GM23338 (cell line): ENCODE measurements around the gene SLC17A7. TPM values are rescaled to one million over a fixed set of nuclear protein-coding genes. Genes with fewer than 3 reads are reported as not detected.

Experiments used
- ATAC-seq: fragments of 200-7000 bp; cut with Tn5 transposase; 3 replicates; pipeline ENCODE4 v1.9.1; 2020
- DNase-seq: peaks from one replicate; pipeline ENCODE4 v3.0.0-alpha.2; 2015; ENCODE audit warnings: low spot score
- H2AFZ ChIP-seq: fragments of 200-600 bp; sonication (generic); 2 replicates; pipeline ENCODE4 v1.8.0; 2016; ENCODE audit warnings: antibody characterized with exemption, mild to moderate bottlenecking, moderate library complexity
- H3F3A ChIP-seq: fragments of 200-600 bp; sonication (generic); replicated peaks from 2 replicates; pipeline ENCODE4 v1.8.0; 2017; ENCODE audit warnings: antibody characterized with exemption, mixed run types, low read depth
- H3K27ac ChIP-seq: fragments of 200-600 bp; sonication (generic); 2 replicates; pipeline ENCODE4 v1.6.1; 2016; ENCODE audit warnings: low read depth
- H3K27me3 ChIP-seq: fragments of 200-600 bp; sonication (generic); 2 replicates; pipeline ENCODE4 v1.8.0; 2016; ENCODE audit warnings: mild to moderate bottlenecking, mixed run types, moderate library complexity; ENCODE audit not compliant: insufficient read depth
- H3K36me3 ChIP-seq: fragments of 200-600 bp; sonication (generic); 2 replicates; pipeline ENCODE4 v1.8.0; 2016; ENCODE audit warnings: mild to moderate bottlenecking; ENCODE audit not compliant: insufficient read depth
- H3K4me1 ChIP-seq: fragments of 200-600 bp; sonication (generic); 2 replicates; pipeline ENCODE4 v1.8.0; 2016; ENCODE audit warnings: mild to moderate bottlenecking, moderate library complexity; ENCODE audit not compliant: insufficient read depth
- H3K4me2 ChIP-seq: fragments of 200-600 bp; sonication (generic); 2 replicates; pipeline ENCODE4 v1.7.1; 2017; ENCODE audit warnings: mixed run types
- H3K4me3 ChIP-seq: fragments of 200-600 bp; sonication (generic); 2 replicates; pipeline ENCODE4 v1.6.1; 2016; ENCODE audit warnings: mixed run types
- H3K79me2 ChIP-seq: fragments of 200-600 bp; sonication (generic); replicated peaks from 2 replicates; pipeline ENCODE4 v1.8.0; 2017; ENCODE audit warnings: mild to moderate bottlenecking; ENCODE audit not compliant: insufficient read depth
- H3K9me2 ChIP-seq: fragments of 200-600 bp; sonication (generic); 2 replicates; pipeline ENCODE4 v1.8.0; 2017; ENCODE audit not compliant: insufficient read depth
- H4K20me1 ChIP-seq: fragments of 200-600 bp; sonication (generic); replicated peaks from 2 replicates; pipeline ENCODE4 v1.8.0; 2017; ENCODE audit warnings: mild to moderate bottlenecking; ENCODE audit not compliant: insufficient read depth
- H3K27ac Mint-ChIP-seq: 2 replicates; pipeline ENCODE4 v1.8.0; 2020; ENCODE audit warnings: inconsistent platforms, mild to moderate bottlenecking, moderate library complexity, mixed read lengths
- H3K27me3 Mint-ChIP-seq: 3 replicates; pipeline ENCODE4 v1.8.0; 2022; ENCODE audit warnings: low read depth, mild to moderate bottlenecking, moderate library complexity, mixed read lengths, inconsistent platforms; ENCODE audit not compliant: insufficient read depth, poor library complexity
- H3K36me3 Mint-ChIP-seq: 3 replicates; pipeline ENCODE4 v1.8.0; 2021; ENCODE audit warnings: low read depth, mild to moderate bottlenecking, inconsistent platforms, moderate library complexity, mixed read lengths
- H3K4me1 Mint-ChIP-seq: 3 replicates; pipeline ENCODE4 v1.8.0; 2020; ENCODE audit warnings: mild to moderate bottlenecking, inconsistent platforms, mixed read lengths
- H3K4me3 Mint-ChIP-seq: 3 replicates; pipeline ENCODE4 v1.8.0; 2021; ENCODE audit warnings: moderate library complexity, mild to moderate bottlenecking, inconsistent platforms, mixed read lengths
- H3K9me3 Mint-ChIP-seq: 3 replicates; pipeline ENCODE4 v1.8.0; 2020; ENCODE audit warnings: moderate library complexity, mild to moderate bottlenecking, inconsistent platforms, mixed read lengths
- CREB1 ChIP-seq: fragments of 250-450 bp; sonication (Bioruptor Pico); IDR thresholded peaks from 2 replicates; pipeline ENCODE4 v1.5.0; 2020; ENCODE audit warnings: low read depth, mild to moderate bottlenecking, moderate library complexity
- EZH2 ChIP-seq: fragments of 200-600 bp; sonication (generic); IDR thresholded peaks from one replicate; pipeline ENCODE4 v1.8.0; 2017; ENCODE audit warnings: antibody characterized with exemption, mild to moderate bottlenecking, low read depth; ENCODE audit not compliant: unreplicated experiment
- EZH2phosphoT487 ChIP-seq: fragments of 200-600 bp; sonication (generic); IDR thresholded peaks from one replicate; pipeline ENCODE4 v1.8.1; 2018; ENCODE audit warnings: antibody characterized with exemption; ENCODE audit not compliant: unreplicated experiment
- JUNB ChIP-seq: IDR thresholded peaks from one replicate; pipeline ENCODE4 v1.6.1; 2016; ENCODE audit warnings: antibody characterized with exemption; ENCODE audit not compliant: unreplicated experiment
- NANOG ChIP-seq: IDR thresholded peaks from 2 replicates; pipeline ENCODE4 v1.6.1; 2016; ENCODE audit warnings: antibody characterized with exemption, borderline replicate concordance
- POLR2AphosphoS5 ChIP-seq: IDR thresholded peaks from 2 replicates; pipeline ENCODE4 v1.6.1; 2016; ENCODE audit warnings: antibody characterized with exemption, low read depth
- STAT1 ChIP-seq: IDR thresholded peaks from one replicate; pipeline ENCODE4 v1.6.1; 2016; ENCODE audit warnings: antibody characterized with exemption; ENCODE audit not compliant: unreplicated experiment
- ZNF114 ChIP-seq: fragments of 250-450 bp; sonication (Bioruptor Pico); IDR thresholded peaks from 2 replicates; pipeline ENCODE4 v1.5.0; 2020; ENCODE audit warnings: mild to moderate bottlenecking, moderate library complexity
- ZNF331 ChIP-seq: fragments of 250-450 bp; sonication (Bioruptor Pico); IDR thresholded peaks from 2 replicates; pipeline ENCODE4 v1.5.0; 2020; ENCODE audit warnings: low read depth, mild to moderate bottlenecking, moderate library complexity
- polyA plus RNA-seq: library from polyadenylated mRNA; unstranded; fragments of >200 nt; fragmentation: Nextera tagmentation; extraction: Ambion mirVana; gene quantifications from 2 replicates; pipeline ENCODE4 v1.2.1, GENCODE V29; 2016
- total RNA-seq: library from RNA; depleted of rRNA; stranded (reverse); fragments of >200 nt; shearing (Covaris generic); gene quantifications from 2 replicates; pipeline ENCODE4 v1.2.3, GENCODE V29; 2014
- TF ChIP-seq, protein P1 (sequence below), 2 experiments: fragments of 200-600 bp in 1 of 2; sonication (generic) in 1 of 2; conservative IDR thresholded peaks; 2 replicates each; pipeline versions ENCODE4 v1.5.1 to v1.6.1; 2016 to 2017; ENCODE audit warnings: antibody characterized with exemption in 2 of 2, low read depth in 2 of 2, mild to moderate bottlenecking in 2 of 2, moderate library complexity in 1 of 2
- TF ChIP-seq, protein P2 (sequence below): IDR thresholded peaks from 2 replicates; pipeline ENCODE4 v1.6.1; 2016; ENCODE audit warnings: antibody characterized with exemption
- TF ChIP-seq, protein P3 (sequence below): fragments of 250-450 bp; sonication (Bioruptor Pico); IDR thresholded peaks from 2 replicates; pipeline ENCODE4 v1.5.0; 2020; ENCODE audit warnings: mild to moderate bottlenecking, moderate library complexity
- TF ChIP-seq, protein P4 (sequence below): IDR thresholded peaks from one replicate; pipeline ENCODE4 v1.6.1; 2018; ENCODE audit warnings: antibody characterized with exemption; ENCODE audit not compliant: unreplicated experiment

Gene SLC17A7
- total and polyA plus RNA-seq, 2 experiments from 2014 or later: 0.90 to 1.5 TPM

DNA sequence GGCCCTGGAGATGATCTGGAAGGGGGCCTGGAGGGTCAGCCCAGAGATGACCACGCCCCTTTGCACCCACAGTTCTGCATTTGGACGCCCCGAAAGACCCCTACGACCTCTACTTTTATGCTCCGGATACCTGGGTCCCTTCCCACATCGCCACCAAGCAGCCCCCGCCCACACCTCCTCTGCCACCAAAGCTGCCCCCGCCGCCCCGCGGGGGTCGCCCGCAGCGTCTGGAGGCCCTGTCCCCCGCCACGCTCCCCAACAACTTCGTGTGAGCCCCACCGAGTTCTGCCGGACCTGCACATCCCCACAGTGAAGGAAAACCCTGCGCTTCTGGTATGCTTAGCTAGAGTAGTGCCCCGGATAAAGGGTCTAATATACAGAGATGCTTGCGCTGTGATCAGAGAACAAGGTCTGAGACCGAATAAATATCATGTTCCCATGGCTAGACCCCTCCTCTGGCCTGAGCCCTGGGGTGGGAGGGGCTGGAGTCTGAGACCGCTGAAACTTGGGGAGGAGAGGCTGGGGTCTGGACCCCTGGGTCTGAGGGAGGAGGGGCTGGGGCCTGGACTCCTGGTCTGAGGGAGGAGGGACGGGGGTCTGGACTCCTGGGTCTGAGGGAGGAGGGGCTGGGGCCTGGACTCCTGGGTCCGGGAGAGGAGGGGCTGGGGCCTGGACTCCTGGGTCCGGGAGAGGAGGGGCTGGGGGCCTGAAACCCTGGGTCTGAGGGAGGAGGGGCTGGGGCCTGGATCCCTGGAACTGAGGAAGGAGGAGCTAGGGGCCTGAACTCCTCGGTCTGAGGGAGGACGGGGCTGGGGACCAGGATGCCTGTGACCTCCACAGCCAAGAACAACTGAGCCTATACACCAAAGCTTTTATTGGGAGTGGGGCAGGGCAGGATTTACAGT lies 12.5 kb downstream of the SLC17A7 start:
- Mint-ChIP-seq H3K27ac (peak overlapping the region; percentile 45; the same call in 1 of the 2 replicates), H3K9me3 (peaks cover 13% of the 10 kb centered on the region; the same call in 2 of the 3 replicates), H3K4me3 (peak overlapping the region; percentile 81), H3K36me3 (peaks cover 5% of the 10 kb centered on the region), H3K4me1 (peaks cover 57% of the 10 kb centered on the region), H3K27me3 (peaks cover 76% of the 10 kb centered on the region)
- Histone ChIP-seq H4K20me1 (no peaks in the 10 kb centered on the region), H3K4me2 (peak overlapping the region; percentile 98), H3F3A (peaks cover 39% of the 10 kb centered on the region), H3K79me2 (no peaks in the 10 kb centered on the region), H3K36me3 (no peaks in the 10 kb centered on the region), H2AFZ (peak overlapping the region; percentile 90; the same call in 1 of the 2 replicates), H3K27ac (no peak overlapping the region), H3K9me2 (no peaks in the 10 kb centered on the region), H3K4me1 (peaks cover 44% of the 10 kb centered on the region), H3K4me3 (peak overlapping the region; percentile 82), H3K27me3 (peaks cover 81% of the 10 kb centered on the region)
- ATAC-seq (peak; percentile 1), DNase-seq (no peak)
- TF ChIP-seq, protein P1, sequence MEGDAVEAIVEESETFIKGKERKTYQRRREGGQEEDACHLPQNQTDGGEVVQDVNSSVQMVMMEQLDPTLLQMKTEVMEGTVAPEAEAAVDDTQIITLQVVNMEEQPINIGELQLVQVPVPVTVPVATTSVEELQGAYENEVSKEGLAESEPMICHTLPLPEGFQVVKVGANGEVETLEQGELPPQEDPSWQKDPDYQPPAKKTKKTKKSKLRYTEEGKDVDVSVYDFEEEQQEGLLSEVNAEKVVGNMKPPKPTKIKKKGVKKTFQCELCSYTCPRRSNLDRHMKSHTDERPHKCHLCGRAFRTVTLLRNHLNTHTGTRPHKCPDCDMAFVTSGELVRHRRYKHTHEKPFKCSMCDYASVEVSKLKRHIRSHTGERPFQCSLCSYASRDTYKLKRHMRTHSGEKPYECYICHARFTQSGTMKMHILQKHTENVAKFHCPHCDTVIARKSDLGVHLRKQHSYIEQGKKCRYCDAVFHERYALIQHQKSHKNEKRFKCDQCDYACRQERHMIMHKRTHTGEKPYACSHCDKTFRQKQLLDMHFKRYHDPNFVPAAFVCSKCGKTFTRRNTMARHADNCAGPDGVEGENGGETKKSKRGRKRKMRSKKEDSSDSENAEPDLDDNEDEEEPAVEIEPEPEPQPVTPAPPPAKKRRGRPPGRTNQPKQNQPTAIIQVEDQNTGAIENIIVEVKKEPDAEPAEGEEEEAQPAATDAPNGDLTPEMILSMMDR (conservative IDR thresholded peaks at IDR 0.05; ENCODE audit: low read depth in 2 of 2): no peak
- no peak for TF ChIP-seq EZH2phosphoT487
- TF ChIP-seq, protein P2, sequence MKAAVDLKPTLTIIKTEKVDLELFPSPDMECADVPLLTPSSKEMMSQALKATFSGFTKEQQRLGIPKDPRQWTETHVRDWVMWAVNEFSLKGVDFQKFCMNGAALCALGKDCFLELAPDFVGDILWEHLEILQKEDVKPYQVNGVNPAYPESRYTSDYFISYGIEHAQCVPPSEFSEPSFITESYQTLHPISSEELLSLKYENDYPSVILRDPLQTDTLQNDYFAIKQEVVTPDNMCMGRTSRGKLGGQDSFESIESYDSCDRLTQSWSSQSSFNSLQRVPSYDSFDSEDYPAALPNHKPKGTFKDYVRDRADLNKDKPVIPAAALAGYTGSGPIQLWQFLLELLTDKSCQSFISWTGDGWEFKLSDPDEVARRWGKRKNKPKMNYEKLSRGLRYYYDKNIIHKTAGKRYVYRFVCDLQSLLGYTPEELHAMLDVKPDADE: no peak
- no peak for TF ChIP-seq ZNF114 (CRISPR knock-in tag)
- no peak for TF ChIP-seq JUNB
- no peak for TF ChIP-seq NANOG
- TF ChIP-seq POLR2AphosphoS5: no peak
- TF ChIP-seq STAT1: no peak
- TF ChIP-seq CREB1: no peak
- no peak for TF ChIP-seq EZH2
- no peak for TF ChIP-seq ZNF331
- TF ChIP-seq, protein P3, sequence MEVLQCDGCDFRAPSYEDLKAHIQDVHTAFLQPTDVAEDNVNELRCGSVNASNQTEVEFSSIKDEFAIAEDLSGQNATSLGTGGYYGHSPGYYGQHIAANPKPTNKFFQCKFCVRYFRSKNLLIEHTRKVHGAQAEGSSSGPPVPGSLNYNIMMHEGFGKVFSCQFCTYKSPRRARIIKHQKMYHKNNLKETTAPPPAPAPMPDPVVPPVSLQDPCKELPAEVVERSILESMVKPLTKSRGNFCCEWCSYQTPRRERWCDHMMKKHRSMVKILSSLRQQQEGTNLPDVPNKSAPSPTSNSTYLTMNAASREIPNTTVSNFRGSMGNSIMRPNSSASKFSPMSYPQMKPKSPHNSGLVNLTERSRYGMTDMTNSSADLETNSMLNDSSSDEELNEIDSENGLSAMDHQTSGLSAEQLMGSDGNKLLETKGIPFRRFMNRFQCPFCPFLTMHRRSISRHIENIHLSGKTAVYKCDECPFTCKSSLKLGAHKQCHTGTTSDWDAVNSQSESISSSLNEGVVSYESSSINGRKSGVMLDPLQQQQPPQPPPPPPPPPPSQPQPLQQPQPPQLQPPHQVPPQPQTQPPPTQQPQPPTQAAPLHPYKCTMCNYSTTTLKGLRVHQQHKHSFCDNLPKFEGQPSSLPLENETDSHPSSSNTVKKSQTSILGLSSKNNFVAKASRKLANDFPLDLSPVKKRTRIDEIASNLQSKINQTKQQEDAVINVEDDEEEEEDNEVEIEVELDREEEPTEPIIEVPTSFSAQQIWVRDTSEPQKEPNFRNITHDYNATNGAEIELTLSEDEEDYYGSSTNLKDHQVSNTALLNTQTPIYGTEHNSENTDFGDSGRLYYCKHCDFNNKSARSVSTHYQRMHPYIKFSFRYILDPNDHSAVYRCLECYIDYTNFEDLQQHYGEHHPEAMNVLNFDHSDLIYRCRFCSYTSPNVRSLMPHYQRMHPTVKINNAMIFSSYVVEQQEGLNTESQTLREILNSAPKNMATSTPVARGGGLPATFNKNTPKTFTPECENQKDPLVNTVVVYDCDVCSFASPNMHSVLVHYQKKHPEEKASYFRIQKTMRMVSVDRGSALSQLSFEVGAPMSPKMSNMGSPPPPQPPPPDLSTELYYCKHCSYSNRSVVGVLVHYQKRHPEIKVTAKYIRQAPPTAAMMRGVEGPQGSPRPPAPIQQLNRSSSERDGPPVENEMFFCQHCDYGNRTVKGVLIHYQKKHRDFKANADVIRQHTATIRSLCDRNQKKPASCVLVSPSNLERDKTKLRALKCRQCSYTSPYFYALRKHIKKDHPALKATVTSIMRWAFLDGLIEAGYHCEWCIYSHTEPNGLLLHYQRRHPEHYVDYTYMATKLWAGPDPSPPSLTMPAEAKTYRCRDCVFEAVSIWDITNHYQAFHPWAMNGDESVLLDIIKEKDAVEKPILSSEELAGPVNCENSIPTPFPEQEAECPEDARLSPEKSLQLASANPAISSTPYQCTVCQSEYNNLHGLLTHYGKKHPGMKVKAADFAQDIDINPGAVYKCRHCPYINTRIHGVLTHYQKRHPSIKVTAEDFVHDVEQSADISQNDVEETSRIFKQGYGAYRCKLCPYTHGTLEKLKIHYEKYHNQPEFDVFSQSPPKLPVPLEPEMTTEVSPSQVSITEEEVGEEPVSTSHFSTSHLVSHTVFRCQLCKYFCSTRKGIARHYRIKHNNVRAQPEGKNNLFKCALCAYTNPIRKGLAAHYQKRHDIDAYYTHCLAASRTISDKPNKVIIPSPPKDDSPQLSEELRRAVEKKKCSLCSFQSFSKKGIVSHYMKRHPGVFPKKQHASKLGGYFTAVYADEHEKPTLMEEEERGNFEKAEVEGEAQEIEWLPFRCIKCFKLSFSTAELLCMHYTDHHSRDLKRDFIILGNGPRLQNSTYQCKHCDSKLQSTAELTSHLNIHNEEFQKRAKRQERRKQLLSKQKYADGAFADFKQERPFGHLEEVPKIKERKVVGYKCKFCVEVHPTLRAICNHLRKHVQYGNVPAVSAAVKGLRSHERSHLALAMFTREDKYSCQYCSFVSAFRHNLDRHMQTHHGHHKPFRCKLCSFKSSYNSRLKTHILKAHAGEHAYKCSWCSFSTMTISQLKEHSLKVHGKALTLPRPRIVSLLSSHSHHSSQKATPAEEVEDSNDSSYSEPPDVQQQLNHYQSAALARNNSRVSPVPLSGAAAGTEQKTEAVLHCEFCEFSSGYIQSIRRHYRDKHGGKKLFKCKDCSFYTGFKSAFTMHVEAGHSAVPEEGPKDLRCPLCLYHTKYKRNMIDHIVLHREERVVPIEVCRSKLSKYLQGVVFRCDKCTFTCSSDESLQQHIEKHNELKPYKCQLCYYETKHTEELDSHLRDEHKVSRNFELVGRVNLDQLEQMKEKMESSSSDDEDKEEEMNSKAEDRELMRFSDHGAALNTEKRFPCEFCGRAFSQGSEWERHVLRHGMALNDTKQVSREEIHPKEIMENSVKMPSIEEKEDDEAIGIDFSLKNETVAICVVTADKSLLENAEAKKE (CRISPR knock-in tag): no peak
- TF ChIP-seq, protein P4, sequence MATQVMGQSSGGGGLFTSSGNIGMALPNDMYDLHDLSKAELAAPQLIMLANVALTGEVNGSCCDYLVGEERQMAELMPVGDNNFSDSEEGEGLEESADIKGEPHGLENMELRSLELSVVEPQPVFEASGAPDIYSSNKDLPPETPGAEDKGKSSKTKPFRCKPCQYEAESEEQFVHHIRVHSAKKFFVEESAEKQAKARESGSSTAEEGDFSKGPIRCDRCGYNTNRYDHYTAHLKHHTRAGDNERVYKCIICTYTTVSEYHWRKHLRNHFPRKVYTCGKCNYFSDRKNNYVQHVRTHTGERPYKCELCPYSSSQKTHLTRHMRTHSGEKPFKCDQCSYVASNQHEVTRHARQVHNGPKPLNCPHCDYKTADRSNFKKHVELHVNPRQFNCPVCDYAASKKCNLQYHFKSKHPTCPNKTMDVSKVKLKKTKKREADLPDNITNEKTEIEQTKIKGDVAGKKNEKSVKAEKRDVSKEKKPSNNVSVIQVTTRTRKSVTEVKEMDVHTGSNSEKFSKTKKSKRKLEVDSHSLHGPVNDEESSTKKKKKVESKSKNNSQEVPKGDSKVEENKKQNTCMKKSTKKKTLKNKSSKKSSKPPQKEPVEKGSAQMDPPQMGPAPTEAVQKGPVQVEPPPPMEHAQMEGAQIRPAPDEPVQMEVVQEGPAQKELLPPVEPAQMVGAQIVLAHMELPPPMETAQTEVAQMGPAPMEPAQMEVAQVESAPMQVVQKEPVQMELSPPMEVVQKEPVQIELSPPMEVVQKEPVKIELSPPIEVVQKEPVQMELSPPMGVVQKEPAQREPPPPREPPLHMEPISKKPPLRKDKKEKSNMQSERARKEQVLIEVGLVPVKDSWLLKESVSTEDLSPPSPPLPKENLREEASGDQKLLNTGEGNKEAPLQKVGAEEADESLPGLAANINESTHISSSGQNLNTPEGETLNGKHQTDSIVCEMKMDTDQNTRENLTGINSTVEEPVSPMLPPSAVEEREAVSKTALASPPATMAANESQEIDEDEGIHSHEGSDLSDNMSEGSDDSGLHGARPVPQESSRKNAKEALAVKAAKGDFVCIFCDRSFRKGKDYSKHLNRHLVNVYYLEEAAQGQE: no peak
